DMS114 treated with DMSO at 0.1 percent for 48 hours (cell line): Measurements from ENCODE around the gene RHBG.

Source experiments
- DNase-seq: peaks from one replicate; lab custom pipeline; 2025; ENCODE audit not compliant: unreplicated experiment; lab: John Stamatoyannopoulos, UW

The RHBG gene

DNA sequence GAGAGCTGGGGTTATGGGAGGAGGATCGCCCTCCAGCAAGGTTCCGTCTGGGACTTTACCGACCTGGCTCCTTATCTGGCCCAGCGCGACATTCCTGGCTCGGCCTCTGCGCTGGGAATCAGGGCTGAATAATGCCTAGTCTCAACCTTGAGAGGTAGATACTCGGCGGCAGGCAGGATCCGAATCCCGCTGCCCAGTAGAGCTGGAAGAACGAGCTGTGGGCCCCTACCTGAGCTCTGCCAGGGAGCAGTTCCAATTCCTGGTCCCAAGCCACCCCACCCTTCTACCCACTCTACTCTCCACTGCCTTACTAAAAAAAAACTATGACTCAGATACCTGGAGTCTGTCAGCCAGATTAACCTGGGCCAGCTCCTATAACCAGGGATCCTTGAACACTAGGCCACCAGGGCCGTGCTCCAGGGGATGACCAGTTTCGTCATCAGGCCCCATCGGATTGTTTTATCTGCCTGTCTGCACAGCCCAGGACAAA is 53.6 kb downstream of the RHBG start:
- DNase-seq, result no peak

DNA sequence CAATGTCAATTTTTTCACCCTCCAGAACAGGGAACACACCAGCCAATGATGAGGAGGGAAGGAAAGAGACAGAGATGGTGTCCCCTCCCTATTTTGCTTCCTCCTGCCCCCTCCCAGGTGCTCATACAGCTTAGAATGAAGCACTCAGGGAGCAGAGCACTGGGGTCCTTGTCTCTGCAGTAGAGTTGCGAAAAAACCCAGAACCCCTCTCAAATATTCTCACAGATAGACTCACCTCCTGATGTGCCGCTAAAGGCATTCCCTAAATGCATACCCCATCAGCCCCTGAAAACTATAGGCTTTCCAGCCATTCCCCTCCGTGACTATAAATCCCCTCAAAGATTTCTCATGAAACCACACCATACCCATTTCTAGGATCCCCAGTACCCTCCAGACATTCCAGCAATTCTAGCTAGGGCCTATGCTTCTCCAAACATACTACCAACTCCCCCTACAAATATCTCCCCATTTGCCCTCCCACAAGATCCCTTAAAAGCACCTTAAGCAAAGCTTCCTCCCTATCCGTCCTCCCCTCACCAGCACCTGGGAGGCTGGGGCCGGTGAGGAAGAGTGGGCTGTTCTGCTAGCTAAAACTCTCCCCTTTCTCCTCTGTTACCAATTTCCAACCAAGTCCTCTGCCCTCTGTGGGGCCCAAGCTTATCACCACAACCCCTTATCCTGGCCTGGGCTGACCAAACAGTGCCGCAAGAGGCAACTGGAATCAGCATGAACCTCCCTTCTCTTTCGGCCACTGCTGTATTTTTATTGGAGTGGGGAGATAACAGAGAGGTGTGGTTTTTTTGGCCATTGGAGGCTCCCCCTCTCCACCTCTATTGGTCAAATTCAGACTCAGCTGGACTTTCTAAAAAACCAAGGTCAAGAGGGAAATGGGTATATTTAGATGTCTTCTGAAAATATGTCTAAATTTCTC is 54.7 kb downstream of the RHBG start:
- DNase-seq, result no peak

DNA sequence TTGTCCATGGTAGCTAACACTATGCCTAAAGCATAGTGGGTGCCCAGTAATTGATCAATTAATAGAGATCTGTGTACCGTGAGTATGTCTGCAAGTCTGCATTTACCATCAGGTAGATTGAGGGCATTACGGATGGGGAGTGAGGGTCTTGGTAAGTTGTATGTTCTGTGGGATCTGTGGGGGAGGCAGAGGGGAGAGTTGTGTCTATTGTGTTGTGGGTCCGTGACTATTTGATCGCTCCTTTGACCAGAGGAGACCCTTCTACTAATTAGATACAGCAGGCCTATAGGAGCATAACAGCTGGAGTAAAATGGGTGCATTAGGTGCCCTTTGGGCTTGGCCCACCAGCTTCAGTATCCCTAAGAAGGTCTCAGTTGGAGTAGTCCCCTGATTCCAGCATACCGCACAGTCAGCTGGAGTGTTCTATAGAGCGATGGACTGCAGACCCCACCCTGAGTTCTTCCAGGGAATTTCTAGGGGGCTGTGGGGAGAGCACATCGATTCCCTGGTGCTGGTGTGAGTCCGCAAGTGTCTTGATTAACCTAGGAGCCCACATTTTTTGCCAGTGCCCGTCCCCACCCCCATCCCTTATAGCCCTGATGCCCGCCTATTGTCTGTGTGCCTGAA is 55.9 kb downstream of the RHBG start:
- DNase-seq, result no peak

DNA sequence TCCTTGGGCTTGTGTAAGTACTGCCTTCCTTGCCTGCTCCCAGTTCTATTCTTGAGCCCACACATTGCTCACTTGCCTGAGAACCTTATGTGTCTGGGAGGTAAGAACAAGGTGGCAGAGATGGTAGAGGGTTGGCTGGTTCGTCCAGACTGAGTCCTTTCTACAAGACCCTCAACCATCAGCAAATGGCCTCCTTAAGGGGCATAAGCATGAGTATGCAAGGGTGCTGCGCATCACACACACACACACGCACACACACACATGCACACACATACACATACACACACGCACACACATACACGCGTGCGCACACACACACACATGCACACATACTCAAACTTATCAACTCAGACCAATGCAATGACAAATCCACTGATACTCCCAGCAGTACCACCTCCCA is 56.9 kb downstream of the RHBG start:
- no peak for DNase-seq

DNA sequence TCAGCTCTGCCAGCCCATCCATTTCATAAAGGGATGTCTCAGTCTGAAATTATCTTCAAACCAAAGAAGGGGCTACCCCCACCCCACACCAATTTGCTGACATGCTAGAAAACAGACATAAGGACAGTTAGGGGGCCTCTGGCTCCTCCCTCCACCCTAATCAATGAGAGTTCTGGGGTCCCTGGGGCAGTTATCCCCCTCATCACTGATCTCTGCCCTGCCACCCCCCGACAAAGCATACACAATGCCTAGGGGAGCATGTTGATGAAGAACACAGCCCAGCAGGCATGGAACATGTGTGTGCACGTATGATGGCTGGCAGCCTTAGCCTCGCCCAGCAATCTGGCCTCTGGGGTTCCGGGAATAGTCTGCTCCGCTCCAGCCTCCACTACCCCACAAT is 58.9 kb downstream of the RHBG start:
- DNase-seq, result no peak

DNA sequence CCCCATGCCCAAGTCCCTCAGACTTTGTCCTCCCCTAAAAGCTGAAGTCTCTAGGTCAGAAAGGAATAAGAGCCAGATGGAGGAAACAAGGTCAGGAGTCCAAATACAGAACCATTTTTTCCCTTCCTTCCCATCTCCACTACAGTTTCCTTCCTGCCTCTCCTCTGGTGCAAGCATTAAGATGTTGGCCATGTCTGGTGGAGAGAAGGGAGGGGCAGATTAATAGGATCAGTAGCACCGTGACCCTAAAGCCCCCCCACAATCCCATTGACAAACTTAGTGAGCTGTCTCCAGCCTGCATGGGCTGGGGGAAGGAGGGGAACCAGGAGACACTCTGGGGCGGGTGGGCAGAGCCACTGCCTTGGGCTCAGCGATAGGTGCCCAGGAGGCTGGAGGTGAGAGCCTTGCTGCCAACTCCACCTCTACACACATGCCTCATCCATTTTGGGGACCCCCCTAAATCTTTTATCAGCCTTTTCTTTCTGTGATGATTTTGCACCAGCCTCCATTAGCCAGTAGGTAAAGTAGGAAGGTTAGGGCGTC is 59.8 kb downstream of the RHBG start:
- DNase-seq, result no peak

DNA sequence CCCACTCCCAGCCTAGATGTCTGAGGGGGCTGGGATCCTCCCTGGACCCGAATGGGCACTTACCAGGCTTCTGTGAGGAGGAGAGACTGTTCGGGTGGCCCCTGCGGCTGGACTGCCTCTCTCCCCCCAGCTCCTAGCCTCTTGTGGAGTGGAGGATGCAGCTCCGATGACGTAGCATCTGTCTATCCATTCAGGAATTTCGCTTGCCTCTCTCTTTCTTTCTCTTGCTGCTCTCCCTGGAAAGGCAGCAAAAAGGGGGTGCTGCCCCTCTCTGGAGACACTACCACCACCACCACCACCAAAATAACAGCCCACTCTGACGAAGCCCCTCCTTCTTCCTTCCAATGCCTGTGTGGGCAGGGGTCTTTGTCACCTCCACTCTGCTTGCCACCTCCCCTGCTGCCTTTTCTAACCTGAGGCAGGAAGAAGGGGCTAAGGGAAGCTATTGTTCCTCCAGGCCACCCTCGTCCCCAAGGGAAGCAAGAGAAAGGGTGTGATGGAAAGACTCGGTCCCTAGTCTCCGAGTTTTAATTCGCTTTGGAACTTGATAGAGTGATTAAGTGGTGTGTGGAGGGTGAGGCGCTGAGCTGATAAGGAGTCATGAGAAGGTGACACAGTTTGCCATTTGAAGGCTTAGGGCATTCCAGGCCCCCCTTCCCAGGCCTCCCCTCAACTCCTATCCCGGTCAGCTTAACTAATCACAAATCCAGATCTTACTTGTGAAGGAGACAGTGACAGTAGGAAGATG is 60.5 kb downstream of the RHBG start:
- DNase-seq, result no peak

DNA sequence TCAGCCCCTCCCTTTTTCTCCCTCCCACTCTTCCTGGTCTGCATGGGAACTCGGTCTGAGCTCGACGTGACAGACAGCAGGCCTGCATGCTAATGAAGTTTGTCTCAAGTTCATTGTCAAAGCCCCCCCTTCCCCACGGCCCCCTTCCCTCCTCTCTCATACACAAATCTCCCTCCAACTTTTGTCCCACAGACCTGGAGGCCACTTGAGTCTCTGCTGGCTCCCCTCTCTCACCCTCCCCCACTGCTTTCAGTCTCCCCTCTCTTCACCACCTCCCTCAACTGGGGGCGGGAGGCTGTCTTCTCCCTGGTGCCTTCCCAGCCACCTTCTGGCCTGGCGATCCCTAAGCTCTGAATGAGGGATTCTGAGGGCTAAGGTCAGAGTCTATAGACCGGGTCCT is 61.3 kb downstream of the RHBG start:
- DNase-seq, result no peak

DNA sequence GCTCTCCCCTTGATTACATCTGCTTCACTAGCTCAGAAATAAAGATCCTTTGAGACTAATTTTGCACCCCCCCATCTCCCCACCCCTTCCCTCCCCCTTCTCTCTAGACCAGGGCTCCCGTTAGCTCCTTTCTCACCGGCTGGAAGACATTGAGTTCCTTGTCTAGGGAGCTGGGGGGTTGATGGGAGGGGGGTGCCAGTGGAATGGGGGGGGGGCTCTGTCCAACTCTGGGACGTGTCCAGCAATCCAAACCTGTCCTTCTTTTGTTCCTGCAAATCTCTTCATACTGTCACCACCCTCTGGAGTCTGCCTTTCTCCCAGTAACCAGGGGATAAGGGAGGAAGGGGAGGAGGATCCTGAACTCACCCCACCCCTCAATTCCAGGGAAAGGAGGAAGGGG is 61.9 kb downstream of the RHBG start:
- DNase-seq, result no peak

DNA sequence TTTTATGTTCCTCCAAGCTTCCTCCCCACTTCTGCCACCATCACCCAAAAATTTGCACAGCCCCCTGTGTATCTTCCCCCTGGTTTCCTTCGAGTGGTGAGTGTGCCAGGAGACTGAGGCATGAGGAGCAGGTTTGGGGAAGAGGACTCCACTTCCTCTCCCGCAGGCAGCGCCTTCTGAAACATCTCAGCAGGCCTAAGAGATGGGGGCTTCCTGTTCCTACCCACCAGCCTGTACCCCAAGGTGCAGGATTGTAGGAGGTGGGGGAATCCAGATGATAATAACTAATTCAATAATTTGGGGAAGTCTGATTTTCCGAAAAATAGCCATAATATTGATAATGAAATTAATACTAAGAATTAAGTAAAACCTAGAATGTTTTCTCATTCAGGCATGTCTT is 62.4 kb downstream of the RHBG start:
- DNase-seq, result no peak

DNA sequence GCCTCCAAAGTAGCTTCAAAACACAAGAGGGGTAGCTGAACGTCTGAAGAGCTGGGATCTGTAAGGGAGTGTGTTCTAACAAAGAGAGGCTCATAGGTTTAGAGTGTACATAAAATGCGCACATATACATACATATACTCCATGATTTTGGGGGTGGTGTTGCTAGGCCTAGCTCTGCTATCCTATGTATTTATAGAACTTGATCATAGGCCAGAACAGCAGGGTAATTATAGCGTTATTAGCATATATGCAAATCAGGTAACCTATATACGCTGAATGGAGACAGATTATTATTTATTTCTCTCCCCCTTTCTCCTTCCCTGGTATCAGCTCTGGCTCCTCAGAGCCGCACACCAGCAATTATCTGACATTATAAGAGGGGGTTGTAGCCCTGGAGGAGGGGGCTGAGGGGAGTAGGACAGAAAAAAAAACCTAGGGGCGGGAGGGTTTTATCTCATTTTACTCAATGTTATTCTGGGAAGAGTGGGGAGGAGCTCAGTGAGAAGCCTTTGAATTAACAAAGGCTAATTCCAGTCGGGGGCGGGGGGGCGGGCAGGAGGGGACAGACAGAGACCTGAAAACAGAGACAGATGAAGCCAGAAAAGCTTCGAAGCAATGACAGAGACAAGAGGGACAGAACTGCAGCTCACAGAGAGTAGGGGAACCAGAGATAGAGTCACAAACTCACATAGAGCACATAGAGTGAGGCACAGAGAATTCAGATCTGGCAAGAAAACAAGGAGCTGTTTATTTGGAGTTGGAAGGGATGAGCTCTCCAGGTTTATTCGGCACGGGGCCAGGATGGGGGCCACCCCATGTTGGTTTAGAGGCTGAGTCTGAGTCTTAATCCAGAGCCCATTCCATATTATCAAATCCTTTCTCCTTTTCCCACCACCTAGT is 63.0 kb downstream of the RHBG start:
- no peak for DNase-seq

DNA sequence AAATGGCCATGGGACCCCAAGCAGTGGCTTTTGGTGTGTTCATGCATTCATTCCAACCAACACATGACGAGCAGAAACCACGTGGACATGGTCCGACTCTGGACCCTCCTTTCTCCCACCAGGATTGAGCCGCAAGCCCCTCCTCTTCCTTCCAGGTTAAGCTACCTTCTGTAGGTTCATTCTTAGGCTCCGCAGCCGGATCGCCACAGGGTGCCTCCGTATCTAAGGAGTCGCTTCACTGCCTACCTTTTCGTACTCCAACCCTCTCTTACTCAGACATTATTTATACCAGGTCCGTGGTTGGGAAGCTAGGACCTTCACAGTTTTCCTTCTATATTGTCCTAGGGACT is 63.6 kb downstream of the RHBG start:
- no peak for DNase-seq

DNA sequence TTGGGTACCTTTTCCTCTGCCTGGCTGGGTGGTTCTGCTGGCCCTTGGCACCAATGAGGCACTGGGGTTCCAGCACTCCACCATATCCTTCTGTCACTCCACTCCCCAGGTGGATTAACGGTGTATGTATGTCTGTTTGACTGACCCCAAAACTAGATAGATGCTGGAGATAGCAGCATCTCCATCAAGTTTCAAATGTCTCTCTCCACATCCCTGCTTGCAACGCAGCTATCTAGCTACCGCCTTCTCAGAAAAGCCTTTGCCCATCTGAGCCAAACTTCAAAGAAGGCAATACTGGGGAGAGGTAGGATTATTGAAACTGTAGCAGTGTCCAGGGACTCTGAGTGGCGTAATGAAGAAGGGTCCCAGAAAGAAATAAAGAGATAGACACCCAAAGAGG is 64.0 kb downstream of the RHBG start:
- no peak for DNase-seq

DNA sequence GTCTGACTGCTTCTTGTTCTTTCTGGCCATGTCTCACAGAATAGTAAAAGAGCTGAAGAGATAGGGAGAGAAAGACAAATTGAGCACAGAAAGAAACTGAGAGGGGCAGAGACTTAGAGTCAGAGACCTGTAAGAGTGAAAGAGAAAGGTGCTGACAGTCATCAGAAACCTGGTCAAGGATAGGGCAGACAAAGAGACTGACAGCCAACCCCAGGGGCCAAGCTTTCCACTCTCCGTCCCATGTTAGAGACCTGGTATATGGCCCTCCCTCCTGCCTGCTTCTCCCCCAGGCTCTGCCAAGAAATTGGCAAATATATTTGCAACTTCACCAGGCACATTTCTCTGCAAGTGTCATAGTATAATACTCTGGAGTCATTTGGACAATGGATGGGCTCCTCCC is 64.6 kb downstream of the RHBG start:
- no peak for DNase-seq
